ENCODE results near the gene ETV6. TPM values are rescaled to one million over a fixed set of nuclear protein-coding genes. Genes with fewer than 3 reads are reported as not detected.

Gene ETV6
- total RNA-seq, 1 experiment from 2014 or later, result 19.3 TPM

DNA sequence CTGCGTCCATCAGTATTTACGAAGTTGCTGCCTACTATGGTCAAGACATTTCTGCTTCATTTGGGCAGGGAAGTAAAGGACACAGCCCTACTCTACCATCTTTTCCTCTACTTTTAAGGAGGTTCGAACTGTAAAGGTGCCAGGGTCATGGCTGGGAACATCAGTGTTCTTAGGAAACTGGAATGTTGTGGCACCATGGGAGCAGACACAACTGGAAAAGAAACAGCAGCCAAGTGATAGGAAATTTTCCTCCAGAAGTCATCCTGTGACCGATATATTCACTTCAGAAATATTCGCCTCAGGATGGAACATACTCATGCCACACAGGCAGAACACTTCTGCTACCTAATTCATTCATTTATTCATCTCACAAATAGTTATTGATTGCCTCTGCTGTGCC is 104.4 kb downstream of the ETV6 start:
- ChIA-PET POLR2A (no interaction called here), CTCF (interaction anchor here (1.0 kb wide), 1 partner anchor 10 kb away, joined by 3 read pairs; no protein-coding TSS in a partner anchor)
- no peak overlapping the region for H3K4me3 Mint-ChIP-seq (ENCODE audit: unreplicated experiment)
- intact Hi-C loops (cut with micrococcal nuclease), result no loop called here
- no peaks in the 10 kb centered on the region for H3K4me1 Mint-ChIP-seq (ENCODE audit: insufficient read depth, unreplicated experiment)
- no TSS peak for BruUV-seq (replicated peaks)
- peaks cover 3% of the 10 kb centered on the region for H3K36me3 Mint-ChIP-seq (ENCODE audit: insufficient read depth, unreplicated experiment)
- DNase-seq (ENCODE audit: unreplicated experiment), result no peak
- H3K9me3 Mint-ChIP-seq (ENCODE audit: unreplicated experiment), result no peaks in the 10 kb centered on the region
- TF ChIP-seq, protein P1, sequence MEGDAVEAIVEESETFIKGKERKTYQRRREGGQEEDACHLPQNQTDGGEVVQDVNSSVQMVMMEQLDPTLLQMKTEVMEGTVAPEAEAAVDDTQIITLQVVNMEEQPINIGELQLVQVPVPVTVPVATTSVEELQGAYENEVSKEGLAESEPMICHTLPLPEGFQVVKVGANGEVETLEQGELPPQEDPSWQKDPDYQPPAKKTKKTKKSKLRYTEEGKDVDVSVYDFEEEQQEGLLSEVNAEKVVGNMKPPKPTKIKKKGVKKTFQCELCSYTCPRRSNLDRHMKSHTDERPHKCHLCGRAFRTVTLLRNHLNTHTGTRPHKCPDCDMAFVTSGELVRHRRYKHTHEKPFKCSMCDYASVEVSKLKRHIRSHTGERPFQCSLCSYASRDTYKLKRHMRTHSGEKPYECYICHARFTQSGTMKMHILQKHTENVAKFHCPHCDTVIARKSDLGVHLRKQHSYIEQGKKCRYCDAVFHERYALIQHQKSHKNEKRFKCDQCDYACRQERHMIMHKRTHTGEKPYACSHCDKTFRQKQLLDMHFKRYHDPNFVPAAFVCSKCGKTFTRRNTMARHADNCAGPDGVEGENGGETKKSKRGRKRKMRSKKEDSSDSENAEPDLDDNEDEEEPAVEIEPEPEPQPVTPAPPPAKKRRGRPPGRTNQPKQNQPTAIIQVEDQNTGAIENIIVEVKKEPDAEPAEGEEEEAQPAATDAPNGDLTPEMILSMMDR (IDR thresholded peaks at IDR 0.05; ENCODE audit: unreplicated experiment), result no peak
- no peaks in the 10 kb centered on the region for H3K27me3 Mint-ChIP-seq (ENCODE audit: insufficient read depth, unreplicated experiment)
- H3K27ac Mint-ChIP-seq (ENCODE audit: low read depth, unreplicated experiment), result no peak overlapping the region

DNA sequence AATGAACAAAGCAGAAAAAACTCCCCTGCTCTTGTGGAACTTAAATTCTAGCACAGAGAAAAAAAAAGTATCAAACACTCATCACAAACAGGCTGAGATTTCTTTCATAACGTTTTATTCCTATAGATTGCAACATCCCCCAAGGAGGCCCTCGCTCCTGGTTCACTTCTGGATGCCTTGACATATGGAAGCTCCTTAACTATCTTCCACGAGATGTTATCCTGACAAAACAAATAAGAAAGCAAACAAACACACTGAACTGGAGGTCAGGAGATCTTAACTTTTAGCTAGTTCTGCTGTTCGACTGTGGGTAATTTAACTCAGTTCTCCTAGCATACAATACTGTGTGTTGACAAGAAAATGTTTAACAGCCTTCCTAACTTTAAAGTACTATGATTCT is 104.8 kb downstream of the ETV6 start:
- CTCF ChIA-PET, result interaction anchor here (1.0 kb wide), 1 partner anchor 9 kb away, joined by 3 read pairs; no protein-coding TSS in a partner anchor
- TF ChIP-seq, protein P1 (IDR thresholded peaks at IDR 0.05; ENCODE audit: unreplicated experiment), result no peak
- no peaks in the 10 kb centered on the region for H3K36me3 Mint-ChIP-seq (ENCODE audit: insufficient read depth, unreplicated experiment)
- BruUV-seq (replicated peaks), result no TSS peak
- intact Hi-C loops (cut with micrococcal nuclease), result no loop called here
- POLR2A ChIA-PET, result no interaction called here
- H3K4me1 Mint-ChIP-seq (ENCODE audit: insufficient read depth, unreplicated experiment), result no peaks in the 10 kb centered on the region
- DNase-seq (ENCODE audit: unreplicated experiment), result no peak
- H3K4me3 Mint-ChIP-seq (ENCODE audit: unreplicated experiment), result no peak overlapping the region
- no peaks in the 10 kb centered on the region for H3K27me3 Mint-ChIP-seq (ENCODE audit: insufficient read depth, unreplicated experiment)
- no peak overlapping the region for H3K27ac Mint-ChIP-seq (ENCODE audit: low read depth, unreplicated experiment)
- no peaks in the 10 kb centered on the region for H3K9me3 Mint-ChIP-seq (ENCODE audit: unreplicated experiment)

DNA sequence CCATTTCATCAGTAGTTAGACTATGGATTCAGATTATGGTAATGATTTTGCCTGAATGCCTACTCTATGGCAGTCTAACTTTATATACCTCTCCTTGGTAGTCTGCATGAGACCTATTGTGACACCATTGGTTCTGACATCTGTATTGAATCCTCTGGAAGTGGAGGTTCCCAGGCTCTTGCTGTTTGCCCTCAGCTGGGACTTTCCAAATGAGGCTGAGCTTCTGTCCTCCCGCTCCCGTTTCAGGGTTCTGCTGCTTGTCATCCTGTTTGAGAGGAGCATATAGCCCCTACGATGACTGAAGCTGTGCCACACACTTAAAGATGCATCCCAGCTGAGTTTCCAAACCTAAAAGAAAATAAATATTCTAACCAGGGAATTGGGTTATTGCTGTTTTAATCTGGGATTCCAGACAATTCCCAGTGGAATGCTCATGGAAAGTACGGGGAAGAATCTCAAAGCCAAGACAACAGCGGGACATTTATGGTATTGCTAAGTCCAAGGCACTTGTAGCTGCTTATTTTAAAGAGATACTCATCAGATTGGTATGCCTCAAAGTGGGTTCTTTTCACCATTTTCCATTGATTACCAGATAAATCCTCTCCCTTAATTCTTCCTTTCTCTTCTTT is 105.9 kb downstream of the ETV6 start:
- TF ChIP-seq, protein P1 (IDR thresholded peaks at IDR 0.05; ENCODE audit: unreplicated experiment), result no peak
- ChIA-PET POLR2A (interaction anchor here (0.7 kb wide), 1 partner anchor 24 kb away, joined by 3 read pairs; no protein-coding TSS in a partner anchor), CTCF (interaction anchor here (0.6 kb wide), 2 partner anchors 34 to 409 kb away, joined by 3 read pairs; no protein-coding TSS in a partner anchor)
- H3K9me3 Mint-ChIP-seq (ENCODE audit: unreplicated experiment), result no peaks in the 10 kb centered on the region
- H3K4me3 Mint-ChIP-seq (ENCODE audit: unreplicated experiment), result no peak overlapping the region
- H3K27me3 Mint-ChIP-seq (ENCODE audit: insufficient read depth, unreplicated experiment), result no peaks in the 10 kb centered on the region
- no peak overlapping the region for H3K27ac Mint-ChIP-seq (ENCODE audit: low read depth, unreplicated experiment)
- intact Hi-C loops (cut with micrococcal nuclease), result no loop called here
- H3K4me1 Mint-ChIP-seq (ENCODE audit: insufficient read depth, unreplicated experiment), result no peaks in the 10 kb centered on the region
- no peaks in the 10 kb centered on the region for H3K36me3 Mint-ChIP-seq (ENCODE audit: insufficient read depth, unreplicated experiment)
- no TSS peak for BruUV-seq (replicated peaks)
- no peak for DNase-seq (ENCODE audit: unreplicated experiment)

DNA sequence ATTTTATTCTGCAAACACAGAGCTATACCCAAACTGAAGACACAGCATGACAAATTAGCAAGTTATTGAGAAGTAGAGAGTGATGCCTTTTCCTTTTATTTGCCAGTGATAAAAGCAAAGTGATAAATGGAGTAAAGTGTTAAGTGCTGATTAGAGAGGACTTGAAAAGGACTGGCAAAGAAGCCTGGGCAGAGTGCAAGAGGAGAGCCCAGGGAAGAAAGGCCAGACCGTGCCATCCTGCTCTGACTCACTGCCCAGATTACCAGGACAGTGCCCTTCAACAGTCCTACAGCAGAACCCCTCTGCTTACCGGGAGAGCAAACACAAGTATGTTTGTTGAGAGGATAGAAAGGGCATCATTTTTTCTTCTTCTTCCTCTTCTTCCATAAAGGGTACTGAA is 106.5 kb downstream of the ETV6 start:
- intact Hi-C loops (cut with micrococcal nuclease), result no loop called here
- POLR2A ChIA-PET, result no interaction called here
- Mint-ChIP-seq H3K27ac (ENCODE audit: low read depth, unreplicated experiment) (no peak overlapping the region), H3K36me3 (ENCODE audit: insufficient read depth, unreplicated experiment) (no peaks in the 10 kb centered on the region), H3K4me3 (ENCODE audit: unreplicated experiment) (no peak overlapping the region), H3K9me3 (ENCODE audit: unreplicated experiment) (no peaks in the 10 kb centered on the region), H3K4me1 (ENCODE audit: insufficient read depth, unreplicated experiment) (no peaks in the 10 kb centered on the region), H3K27me3 (ENCODE audit: insufficient read depth, unreplicated experiment) (no peaks in the 10 kb centered on the region)
- DNase-seq (ENCODE audit: unreplicated experiment), result no peak
- TF ChIP-seq, protein P1 (IDR thresholded peaks at IDR 0.05; ENCODE audit: unreplicated experiment), result no peak
- CTCF ChIA-PET, result interaction anchor here (0.5 kb wide), 1 partner anchor 471 kb away, joined by 4 read pairs; no protein-coding TSS in a partner anchor
- BruUV-seq (replicated peaks), result no TSS peak

All from MCF 10A (cell line).